Measurements from ENCODE around the gene DEGS2. TPM values are rescaled to one million over a fixed set of nuclear protein-coding genes. Genes with fewer than 3 reads are reported as not detected.
"Not testable (repeated sequence)": the region's sequence is repeated elsewhere in the genome, so short reads cannot be mapped to it uniquely, and the experiment has no call there.

Gene DEGS2
- total and polyA plus RNA-seq, 3 experiments from 2014 or later: 0.35 to 0.72 (median 0.42) TPM

GRCh38 chr14:100190126-100190525 is 30.7 kb upstream of the DEGS2 start:
- Mint-ChIP-seq H3K27me3 (no peaks in the 10 kb centered on the region), H3K4me3 (no peak overlapping the region), H3K27ac (peak overlapping the region in 1 of 8 donors; percentile 75), H3K36me3 (no peaks in the 10 kb centered on the region), H3K9me3 (no peaks in the 10 kb centered on the region), H3K4me1 (peaks cover 10 to 13% (median 12%) of the 10 kb centered on the region in 3 donors)
- Histone ChIP-seq H3K36me3 (ENCODE audit: insufficient read depth, low read length) (no peaks in the 10 kb centered on the region), H3K27me3 (ENCODE audit: insufficient read depth, low read length, poor library complexity, severe bottlenecking) (no peaks in the 10 kb centered on the region), H3K4me3 (ENCODE audit: low read length) (no peak overlapping the region), H3K27ac (ENCODE audit: low read depth, low read length) (no peak overlapping the region), H3K9me3 (ENCODE audit: low read length) (no peaks in the 10 kb centered on the region), H3K4me1 (ENCODE audit: insufficient read depth, low read length) (peaks cover 13% of the 10 kb centered on the region)
- ChIA-PET POLR2A (no interaction called here), CTCF (no interaction called here)
- no peak for DNase-seq

- POLR2A ChIA-PET: no interaction called here
- Histone ChIP-seq H3K27me3 (ENCODE audit: insufficient read depth, low read length, poor library complexity, severe bottlenecking) (no peaks in the 10 kb centered on the region), H3K9me3 (ENCODE audit: low read length) (no peaks in the 10 kb centered on the region), H3K4me3 (ENCODE audit: low read length) (no peak overlapping the region), H3K36me3 (ENCODE audit: insufficient read depth, low read length) (no peaks in the 10 kb centered on the region), H3K4me1 (ENCODE audit: insufficient read depth, low read length) (peaks cover 11% of the 10 kb centered on the region), H3K27ac (ENCODE audit: low read depth, low read length) (no peak overlapping the region)
- H3K27ac Mint-ChIP-seq: no peak overlapping the region
- H3K9me3 Mint-ChIP-seq: no peaks in the 10 kb centered on the region
- H3K4me3 Mint-ChIP-seq: peak overlapping the region in 1 of 7 donors; percentile 1
- H3K27me3 Mint-ChIP-seq: peaks cover 0 to 2% of the 10 kb centered on the region in 2 donors
- CTCF ChIA-PET: interaction anchor here (0.6 to 1.0 kb wide), 3 partner anchors 84 to 213 kb away, joined by 3 read pairs; no protein-coding TSS in a partner anchor
- H3K36me3 Mint-ChIP-seq: no peaks in the 10 kb centered on the region
- H3K4me1 Mint-ChIP-seq: peaks cover 5 to 6% (median 5%) of the 10 kb centered on the region in 3 donors
- DNase-seq: no peak
Measured at GRCh38 chr14:100188392-100189030, 29.1 kb upstream of the DEGS2 start.

- Histone ChIP-seq H3K27me3 (ENCODE audit: insufficient read depth, low read length, poor library complexity, severe bottlenecking) (no peaks in the 10 kb centered on the region), H3K9me3 (ENCODE audit: low read length) (no peaks in the 10 kb centered on the region), H3K27ac (ENCODE audit: low read depth, low read length) (no peak overlapping the region), H3K4me3 (ENCODE audit: low read length) (no peak overlapping the region), H3K36me3 (ENCODE audit: insufficient read depth, low read length) (no peaks in the 10 kb centered on the region), H3K4me1 (ENCODE audit: insufficient read depth, low read length) (peaks cover 3% of the 10 kb centered on the region)
- ChIA-PET POLR2A (no interaction called here), CTCF (interaction anchor here (1.0 kb wide), 2 partner anchors 83 to 212 kb away, joined by 3 read pairs; no protein-coding TSS in a partner anchor)
- DNase-seq: no peak
- H3K9me3 Mint-ChIP-seq: no peaks in the 10 kb centered on the region
- H3K36me3 Mint-ChIP-seq: no peaks in the 10 kb centered on the region
- no peaks in the 10 kb centered on the region for H3K4me1 Mint-ChIP-seq
- H3K27me3 Mint-ChIP-seq: peaks cover 0 to 2% of the 10 kb centered on the region in 2 donors
- H3K4me3 Mint-ChIP-seq: no peak overlapping the region
- no peak overlapping the region for H3K27ac Mint-ChIP-seq
Measured at GRCh38 chr14:100187247-100187833, 27.9 kb upstream of the DEGS2 start.

GRCh38 chr14:100181876-100182551 is 22.6 kb upstream of the DEGS2 start:
- H3K27me3 ChIP-seq (ENCODE audit: insufficient read depth, low read length, poor library complexity, severe bottlenecking); H3K4me1 Mint-ChIP-seq; H3K9me3 ChIP-seq (ENCODE audit: low read length); DNase-seq; H3K36me3 ChIP-seq (ENCODE audit: insufficient read depth, low read length); CTCF ChIA-PET; H3K36me3 Mint-ChIP-seq; POLR2A ChIA-PET; H3K27me3 Mint-ChIP-seq; H3K4me3 Mint-ChIP-seq; H3K4me3 ChIP-seq (ENCODE audit: low read length); H3K4me1 ChIP-seq (ENCODE audit: insufficient read depth, low read length); H3K9me3 Mint-ChIP-seq; H3K27ac ChIP-seq (ENCODE audit: low read depth, low read length): not testable (repeated sequence)
- peak overlapping the region in 1 of 8 donors; percentile 24 for H3K27ac Mint-ChIP-seq

- H3K36me3 ChIP-seq (ENCODE audit: insufficient read depth, low read length); H3K27ac ChIP-seq (ENCODE audit: low read depth, low read length); DNase-seq; POLR2A ChIA-PET; H3K4me1 Mint-ChIP-seq; H3K4me3 ChIP-seq (ENCODE audit: low read length); CTCF ChIA-PET; H3K27me3 Mint-ChIP-seq; H3K4me3 Mint-ChIP-seq; H3K36me3 Mint-ChIP-seq; H3K27me3 ChIP-seq (ENCODE audit: insufficient read depth, low read length, poor library complexity, severe bottlenecking); H3K9me3 Mint-ChIP-seq; H3K27ac Mint-ChIP-seq; H3K4me1 ChIP-seq (ENCODE audit: insufficient read depth, low read length); H3K9me3 ChIP-seq (ENCODE audit: low read length): not testable (repeated sequence)
Measured at GRCh38 chr14:100180671-100181070, 21.2 kb upstream of the DEGS2 start.

- Mint-ChIP-seq H3K27ac (no peak overlapping the region), H3K4me3 (no peak overlapping the region), H3K27me3 (peaks cover 2 to 10% of the 10 kb centered on the region in 2 donors), H3K4me1 (no peaks in the 10 kb centered on the region), H3K9me3 (no peaks in the 10 kb centered on the region), H3K36me3 (no peaks in the 10 kb centered on the region)
- no peak overlapping the region for H3K4me3 ChIP-seq (ENCODE audit: low read length)
- H3K4me1 ChIP-seq (ENCODE audit: insufficient read depth, low read length): no peaks in the 10 kb centered on the region
- CTCF ChIA-PET: no interaction called here
- no peaks in the 10 kb centered on the region for H3K36me3 ChIP-seq (ENCODE audit: insufficient read depth, low read length)
- no peaks in the 10 kb centered on the region for H3K27me3 ChIP-seq (ENCODE audit: insufficient read depth, low read length, poor library complexity, severe bottlenecking)
- DNase-seq: no peak
- H3K9me3 ChIP-seq (ENCODE audit: low read length): no peaks in the 10 kb centered on the region
- POLR2A ChIA-PET: no interaction called here
- no peak overlapping the region for H3K27ac ChIP-seq (ENCODE audit: low read depth, low read length)
Measured at GRCh38 chr14:100178691-100179090, 19.2 kb upstream of the DEGS2 start.

- H3K4me1 Mint-ChIP-seq: no peaks in the 10 kb centered on the region
- Histone ChIP-seq H3K9me3 (ENCODE audit: low read length) (no peaks in the 10 kb centered on the region), H3K4me1 (ENCODE audit: insufficient read depth, low read length) (no peaks in the 10 kb centered on the region), H3K36me3 (ENCODE audit: insufficient read depth, low read length) (no peaks in the 10 kb centered on the region), H3K4me3 (ENCODE audit: low read length) (no peak overlapping the region), H3K27me3 (ENCODE audit: insufficient read depth, low read length, poor library complexity, severe bottlenecking) (no peaks in the 10 kb centered on the region), H3K27ac (ENCODE audit: low read depth, low read length) (no peak overlapping the region)
- H3K36me3 Mint-ChIP-seq: no peaks in the 10 kb centered on the region
- no peak overlapping the region for H3K4me3 Mint-ChIP-seq
- DNase-seq: no peak
- POLR2A ChIA-PET: no interaction called here
- H3K9me3 Mint-ChIP-seq: no peaks in the 10 kb centered on the region
- CTCF ChIA-PET: no interaction called here
- peaks cover 5 to 17% of the 10 kb centered on the region in 2 donors for H3K27me3 Mint-ChIP-seq
- H3K27ac Mint-ChIP-seq: no peak overlapping the region
Measured at GRCh38 chr14:100176811-100177327, 17.4 kb upstream of the DEGS2 start.

- no peaks in the 10 kb centered on the region for H3K27me3 ChIP-seq (ENCODE audit: insufficient read depth, low read length, poor library complexity, severe bottlenecking)
- DNase-seq: no peak
- no peaks in the 10 kb centered on the region for H3K4me1 ChIP-seq (ENCODE audit: insufficient read depth, low read length)
- ChIA-PET CTCF (interaction anchor here (1.3 to 3.8 kb wide), 2 partner anchors 20 to 65 kb away, joined by 4 to 12 read pairs; no protein-coding TSS in a partner anchor), POLR2A (no interaction called here)
- Mint-ChIP-seq H3K4me3 (no peak overlapping the region), H3K9me3 (no peaks in the 10 kb centered on the region), H3K36me3 (peaks cover 0 to 5% (median 0%) of the 10 kb centered on the region in 3 donors), H3K4me1 (peaks cover 2 to 5% (median 4%) of the 10 kb centered on the region in 3 donors), H3K27me3 (peaks cover 13 to 23% of the 10 kb centered on the region in 2 donors), H3K27ac (peak overlapping the region in 1 of 8 donors; percentile 61)
- H3K27ac ChIP-seq (ENCODE audit: low read depth, low read length): no peak overlapping the region
- no peak overlapping the region for H3K4me3 ChIP-seq (ENCODE audit: low read length)
- H3K9me3 ChIP-seq (ENCODE audit: low read length): no peaks in the 10 kb centered on the region
- H3K36me3 ChIP-seq (ENCODE audit: insufficient read depth, low read length): no peaks in the 10 kb centered on the region
Measured at GRCh38 chr14:100173353-100173752, 13.9 kb upstream of the DEGS2 start.

Data from CD8-positive, alpha-beta memory T cell (primary cell).